ENCODE data around the gene SLC7A4.

SLC7A4 gene

GRCh38 chr22:21038405-21038804, 6.0 kb upstream of the SLC7A4 start:
- DNase-seq = no peak

GRCh38 chr22:21034989-21035388, 2.6 kb upstream of the SLC7A4 start:
- DNase-seq = no peak

GRCh38 chr22:21033895-21034294, 1.5 kb upstream of the SLC7A4 start:
- no peak for DNase-seq

GRCh38 chr22:21032868-21033688, 717 bp upstream of the SLC7A4 start:
- DNase-seq = no peak

GRCh38 chr22:21031545-21032036, 770 bp downstream of the SLC7A4 start:
- DNase-seq = no peak

- no peak for DNase-seq
Measured at GRCh38 chr22:21030621-21031544, 1.5 kb downstream of the SLC7A4 start.

- DNase-seq = no peak
Measured at GRCh38 chr22:21030032-21030431, 2.3 kb downstream of the SLC7A4 start.

GRCh38 chr22:21029486-21030025, 2.8 kb downstream of the SLC7A4 start:
- no peak for DNase-seq

- no peak for DNase-seq
Measured at GRCh38 chr22:21028277-21029251, 3.8 kb downstream of the SLC7A4 start.

GRCh38 chr22:21026783-21027692, 5.3 kb downstream of the SLC7A4 start:
- DNase-seq = no peak

GRCh38 chr22:21025763-21026755, 6.3 kb downstream of the SLC7A4 start:
- no peak for DNase-seq

- DNase-seq = no peak
Measured at GRCh38 chr22:21025266-21025665, 7.1 kb downstream of the SLC7A4 start.

- no peak for DNase-seq
Measured at GRCh38 chr22:21022955-21023614, 9.3 kb downstream of the SLC7A4 start.

GRCh38 chr22:21022507-21022906, 9.9 kb downstream of the SLC7A4 start:
- no peak for DNase-seq

- DNase-seq = no peak
Measured at GRCh38 chr22:21020802-21021429, 11.4 kb downstream of the SLC7A4 start.

- no peak for DNase-seq
Measured at GRCh38 chr22:21018314-21018713, 14.0 kb downstream of the SLC7A4 start.

GRCh38 chr22:21016644-21017420, 15.5 kb downstream of the SLC7A4 start:
- no peak for DNase-seq

GRCh38 chr22:21015466-21016006, 16.8 kb downstream of the SLC7A4 start:
- no peak for DNase-seq

All from activated CD4-positive, alpha-beta T cell treated with anti-CD3 and anti-CD28 coated beads, Interleukin-2, amount 50 U/mL, for 16 hours (primary cell).